Measurements from ENCODE around the gene MYO3B. TPM values are rescaled to one million over a fixed set of nuclear protein-coding genes. Genes with fewer than 3 reads are reported as not detected.

The MYO3B gene, protein sequence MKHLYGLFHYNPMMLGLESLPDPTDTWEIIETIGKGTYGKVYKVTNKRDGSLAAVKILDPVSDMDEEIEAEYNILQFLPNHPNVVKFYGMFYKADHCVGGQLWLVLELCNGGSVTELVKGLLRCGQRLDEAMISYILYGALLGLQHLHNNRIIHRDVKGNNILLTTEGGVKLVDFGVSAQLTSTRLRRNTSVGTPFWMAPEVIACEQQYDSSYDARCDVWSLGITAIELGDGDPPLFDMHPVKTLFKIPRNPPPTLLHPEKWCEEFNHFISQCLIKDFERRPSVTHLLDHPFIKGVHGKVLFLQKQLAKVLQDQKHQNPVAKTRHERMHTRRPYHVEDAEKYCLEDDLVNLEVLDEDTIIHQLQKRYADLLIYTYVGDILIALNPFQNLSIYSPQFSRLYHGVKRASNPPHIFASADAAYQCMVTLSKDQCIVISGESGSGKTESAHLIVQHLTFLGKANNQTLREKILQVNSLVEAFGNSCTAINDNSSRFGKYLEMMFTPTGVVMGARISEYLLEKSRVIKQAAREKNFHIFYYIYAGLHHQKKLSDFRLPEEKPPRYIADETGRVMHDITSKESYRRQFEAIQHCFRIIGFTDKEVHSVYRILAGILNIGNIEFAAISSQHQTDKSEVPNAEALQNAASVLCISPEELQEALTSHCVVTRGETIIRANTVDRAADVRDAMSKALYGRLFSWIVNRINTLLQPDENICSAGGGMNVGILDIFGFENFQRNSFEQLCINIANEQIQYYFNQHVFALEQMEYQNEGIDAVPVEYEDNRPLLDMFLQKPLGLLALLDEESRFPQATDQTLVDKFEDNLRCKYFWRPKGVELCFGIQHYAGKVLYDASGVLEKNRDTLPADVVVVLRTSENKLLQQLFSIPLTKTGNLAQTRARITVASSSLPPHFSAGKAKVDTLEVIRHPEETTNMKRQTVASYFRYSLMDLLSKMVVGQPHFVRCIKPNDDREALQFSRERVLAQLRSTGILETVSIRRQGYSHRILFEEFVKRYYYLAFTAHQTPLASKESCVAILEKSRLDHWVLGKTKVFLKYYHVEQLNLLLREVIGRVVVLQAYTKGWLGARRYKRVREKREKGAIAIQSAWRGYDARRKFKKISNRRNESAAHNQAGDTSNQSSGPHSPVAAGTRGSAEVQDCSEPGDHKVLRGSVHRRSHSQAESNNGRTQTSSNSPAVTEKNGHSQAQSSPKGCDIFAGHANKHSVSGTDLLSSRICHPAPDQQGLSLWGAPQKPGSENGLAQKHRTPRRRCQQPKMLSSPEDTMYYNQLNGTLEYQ (N-terminal part only)
- total RNA-seq = 1 to 10 TPM in 1 of 4 donors, under 1 TPM in 1, not detected in 2; 0.09 to 9.1 TPM

DNA sequence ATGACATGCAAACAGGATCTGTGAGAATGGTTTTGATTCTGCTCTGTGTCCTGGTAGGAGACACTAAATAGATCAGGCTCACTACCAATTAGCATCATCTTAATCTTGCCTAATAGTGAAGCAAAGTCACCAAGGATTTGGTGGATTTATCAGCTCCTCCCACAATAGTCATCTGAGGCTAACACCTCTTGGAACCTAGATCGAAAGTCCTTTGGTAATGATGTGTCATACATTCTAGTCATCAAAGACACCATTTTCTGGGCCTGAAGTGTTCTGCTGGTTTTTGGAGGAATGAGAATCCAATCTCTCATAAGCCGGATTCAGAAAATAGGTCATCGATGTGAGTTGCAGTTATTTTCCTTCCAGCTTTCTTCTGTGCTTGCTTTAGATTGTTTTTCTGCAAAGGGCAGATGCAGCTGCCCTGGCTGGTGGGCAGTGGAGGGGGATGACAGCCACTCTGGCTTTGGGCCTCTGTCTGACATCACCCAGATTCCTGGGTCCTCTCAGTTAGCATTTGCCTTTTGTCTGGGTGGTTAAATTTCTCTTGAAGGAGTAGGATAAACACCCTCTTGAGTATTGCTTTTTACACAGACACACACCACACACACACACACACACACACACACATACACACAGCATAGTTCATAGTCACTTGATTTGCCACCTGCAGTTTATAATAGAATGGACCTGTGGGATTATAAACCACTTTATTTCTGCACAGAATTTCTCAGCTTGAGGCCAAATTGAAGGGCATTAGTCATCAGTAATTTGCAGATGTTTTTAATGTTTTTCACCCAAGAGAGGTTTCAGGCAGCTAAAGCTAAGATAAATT, at the start of gene MYO3B:
TSS of gene MYO3B (plus strand) at position 198 of the 832 bp plus-strand sequence. CDS start at position 339, 141 bp downstream.
- no peaks in the 10 kb centered on the region for H3K36me3 ChIP-seq
- TF ChIP-seq, protein P1, sequence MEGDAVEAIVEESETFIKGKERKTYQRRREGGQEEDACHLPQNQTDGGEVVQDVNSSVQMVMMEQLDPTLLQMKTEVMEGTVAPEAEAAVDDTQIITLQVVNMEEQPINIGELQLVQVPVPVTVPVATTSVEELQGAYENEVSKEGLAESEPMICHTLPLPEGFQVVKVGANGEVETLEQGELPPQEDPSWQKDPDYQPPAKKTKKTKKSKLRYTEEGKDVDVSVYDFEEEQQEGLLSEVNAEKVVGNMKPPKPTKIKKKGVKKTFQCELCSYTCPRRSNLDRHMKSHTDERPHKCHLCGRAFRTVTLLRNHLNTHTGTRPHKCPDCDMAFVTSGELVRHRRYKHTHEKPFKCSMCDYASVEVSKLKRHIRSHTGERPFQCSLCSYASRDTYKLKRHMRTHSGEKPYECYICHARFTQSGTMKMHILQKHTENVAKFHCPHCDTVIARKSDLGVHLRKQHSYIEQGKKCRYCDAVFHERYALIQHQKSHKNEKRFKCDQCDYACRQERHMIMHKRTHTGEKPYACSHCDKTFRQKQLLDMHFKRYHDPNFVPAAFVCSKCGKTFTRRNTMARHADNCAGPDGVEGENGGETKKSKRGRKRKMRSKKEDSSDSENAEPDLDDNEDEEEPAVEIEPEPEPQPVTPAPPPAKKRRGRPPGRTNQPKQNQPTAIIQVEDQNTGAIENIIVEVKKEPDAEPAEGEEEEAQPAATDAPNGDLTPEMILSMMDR (IDR thresholded peaks at IDR 0.05) = no peak
- TF ChIP-seq POLR2A (IDR thresholded peaks at IDR 0.05) = no peak
- H3K27ac ChIP-seq = no peak within 1 kb of the TSS
- no peak within 1 kb of the TSS for H3K4me3 ChIP-seq
- no peaks in the 10 kb centered on the region for H3K4me1 ChIP-seq
- H3K27me3 ChIP-seq = no peaks in the 10 kb centered on the region
- no peaks in the 10 kb centered on the region for H3K9me3 ChIP-seq
- intact Hi-C loops (cut with DNase I; ENCODE audit: low total_unique reads) = no loop called here
- DNase-seq = no peak

DNA sequence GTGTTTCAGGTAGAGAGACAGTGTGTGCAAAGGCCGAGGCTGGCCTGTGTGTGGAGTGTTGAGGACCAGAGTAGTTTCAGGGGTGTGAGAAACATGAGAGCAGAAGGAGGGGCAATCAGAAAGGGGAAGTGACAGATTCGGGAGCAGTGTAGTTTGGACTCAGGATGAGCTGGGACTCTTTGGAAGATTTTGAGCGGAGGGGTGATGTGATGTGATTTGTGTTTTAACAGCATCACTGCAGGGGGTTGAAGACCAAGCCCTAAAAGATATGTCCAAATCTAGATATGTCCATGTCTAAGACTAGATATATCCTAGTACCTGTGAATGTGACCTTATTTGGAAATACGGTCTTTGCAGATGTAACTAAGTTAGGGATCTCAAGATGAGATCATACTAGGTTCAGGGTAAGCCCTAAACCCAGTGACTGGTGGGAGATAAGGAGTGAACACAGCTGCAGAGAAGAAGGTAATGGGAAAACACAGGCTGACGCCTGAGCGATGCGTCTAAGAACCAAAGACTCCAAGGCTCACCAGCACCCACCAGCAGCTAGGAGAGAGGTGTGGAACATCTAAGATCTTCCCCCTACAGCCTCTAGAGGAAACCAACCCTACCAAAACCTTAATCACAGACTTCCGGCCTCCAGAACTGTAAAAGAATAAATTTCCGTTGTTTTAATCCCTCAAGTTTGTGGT, 38.5 kb upstream of the MYO3B start:
- TF ChIP-seq POLR2A (IDR thresholded peaks at IDR 0.05) = no peak
- Histone ChIP-seq H3K4me3 (no peak overlapping the region), H3K27me3 (no peaks in the 10 kb centered on the region), H3K9me3 (peaks cover 0 to 2% of the 10 kb centered on the region in 2 donors), H3K36me3 (no peaks in the 10 kb centered on the region), H3K4me1 (no peaks in the 10 kb centered on the region), H3K27ac (no peak overlapping the region)
- intact Hi-C loops (cut with DNase I; ENCODE audit: low total_unique reads) = no loop called here
- DNase-seq = no peak

DNA sequence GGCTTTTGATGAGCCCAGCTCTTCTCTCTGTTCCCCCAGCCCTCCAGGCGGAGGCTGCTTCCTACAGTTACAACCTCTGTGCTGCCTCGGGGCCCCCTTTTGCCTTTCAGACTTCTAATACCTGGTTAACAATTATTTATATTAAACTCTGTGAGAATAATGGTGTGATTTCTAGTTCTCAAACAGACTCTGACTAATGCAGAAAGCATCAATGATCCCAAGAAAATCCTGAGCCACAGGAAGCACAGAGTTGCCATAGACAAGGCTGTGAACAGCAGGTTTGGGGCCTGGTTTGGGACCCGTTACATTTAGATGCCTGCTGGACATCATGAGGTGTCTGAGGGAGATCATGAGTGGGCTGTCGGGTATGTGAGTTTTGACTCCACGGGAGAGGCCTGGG, 37.4 kb upstream of the MYO3B start:
- intact Hi-C loops (cut with DNase I; ENCODE audit: low total_unique reads) = no loop called here
- no peak overlapping the region for H3K27ac ChIP-seq
- H3K4me1 ChIP-seq = no peaks in the 10 kb centered on the region
- H3K9me3 ChIP-seq = peaks cover 0 to 2% of the 10 kb centered on the region in 2 donors
- DNase-seq = no peak
- H3K36me3 ChIP-seq = no peaks in the 10 kb centered on the region
- no peaks in the 10 kb centered on the region for H3K27me3 ChIP-seq
- no peak overlapping the region for H3K4me3 ChIP-seq
- no peak for TF ChIP-seq POLR2A (IDR thresholded peaks at IDR 0.05)
- TF ChIP-seq, protein P1 (IDR thresholded peaks at IDR 0.05) = no peak

- Histone ChIP-seq H3K9me3 (no peaks in the 10 kb centered on the region), H3K4me3 (no peak overlapping the region), H3K27ac (no peak overlapping the region), H3K27me3 (no peaks in the 10 kb centered on the region), H3K4me1 (no peaks in the 10 kb centered on the region), H3K36me3 (no peaks in the 10 kb centered on the region)
- no peak for DNase-seq
- intact Hi-C loops (cut with DNase I; ENCODE audit: low total_unique reads) = no loop called here
- TF ChIP-seq, protein P1 (IDR thresholded peaks at IDR 0.05) = no peak
- no peak for TF ChIP-seq POLR2A (IDR thresholded peaks at IDR 0.05)
Observed at GRCh38 chr2:170141865-170142264, 36.1 kb upstream of the MYO3B start.

All from uterus (tissue), 4 donors.